Hindlimb muscle (tissue), 1 donor: ENCODE measurements around the gene KRTAP1-3. TPM values are rescaled to one million over a fixed set of nuclear protein-coding genes. Genes with fewer than 3 reads are reported as not detected.
"Not testable (repeated sequence)": the region's sequence is repeated elsewhere in the genome, so short reads cannot be mapped to it uniquely, and the experiment has no call there.

Experiments used
- DNase-seq: peaks from one replicate; pipeline ENCODE4 v3.0.0-alpha.2; 2013
- polyA plus RNA-seq: library from polyadenylated mRNA; unstranded; fragments of 120-200 nt; gene quantifications from one replicate; pipeline ENCODE4 v1.2.1, GENCODE V29; 2013; ENCODE audit not compliant: insufficient read length

Gene KRTAP1-3
- polyA plus RNA-seq, 1 donor: not detected

GRCh38 chr17:41009301-41009760 lies 25.3 kb downstream of the KRTAP1-3 start:
- DNase-seq: no peak

- no peak for DNase-seq
These were observed 25.9 kb downstream of the KRTAP1-3 start, which contains the start of gene KRTAP3-1 for GRCh38 chr17:41008811-41009210. KRTAP3-1 (minus strand) TSS chr17:41009128; CDS start chr17:41009074, 54 bp downstream.

GRCh38 chr17:41004397-41004796 lies 30.3 kb downstream of the KRTAP1-3 start:
- DNase-seq: no peak

- no peak for DNase-seq
These were observed 30.7 kb downstream of the KRTAP1-3 start for GRCh38 chr17:41003926-41004325.

- DNase-seq: no peak
These were observed 31.9 kb downstream of the KRTAP1-3 start for GRCh38 chr17:41002814-41003213.

- no peak for DNase-seq
These were observed 32.9 kb downstream of the KRTAP1-3 start for GRCh38 chr17:41001795-41002194.

GRCh38 chr17:40999563-40999962 lies 35.1 kb downstream of the KRTAP1-3 start, which contains the start of gene KRTAP3-2:
KRTAP3-2 (minus strand) TSS chr17:40999906; CDS start chr17:40999853, 53 bp downstream.
- not testable (repeated sequence) for DNase-seq

GRCh38 chr17:40997361-40997760 lies 37.3 kb downstream of the KRTAP1-3 start:
- no peak for DNase-seq

GRCh38 chr17:40996829-40997228 lies 37.8 kb downstream of the KRTAP1-3 start:
- no peak for DNase-seq

- DNase-seq: no peak
These were observed 39.6 kb downstream of the KRTAP1-3 start for GRCh38 chr17:40995116-40995515.

GRCh38 chr17:40993839-40994238 lies 40.8 kb downstream of the KRTAP1-3 start, which contains the start of gene KRTAP3-3:
KRTAP3-3 (minus strand) TSS chr17:40994164; CDS start chr17:40994097, 67 bp downstream.
- DNase-seq: no peak

GRCh38 chr17:40993084-40993483 lies 41.6 kb downstream of the KRTAP1-3 start:
- no peak for DNase-seq

- DNase-seq: no peak
These were observed 42.0 kb downstream of the KRTAP1-3 start for GRCh38 chr17:40992666-40993065.

- DNase-seq: no peak
These were observed 47.8 kb downstream of the KRTAP1-3 start for GRCh38 chr17:40986920-40987319.

- no peak for DNase-seq
These were observed 50.4 kb downstream of the KRTAP1-3 start, which contains the start of gene KRT40 for GRCh38 chr17:40984226-40984625. KRT40 (minus strand) TSS chr17:40984326; CDS start chr17:40984273, 53 bp downstream.

Other genes starting within 250 kb of the KRTAP1-3 start
- not detected for gene KRT28, start 234.9 kb downstream of the KRTAP1-3 start, polyA plus RNA-seq
- 61.7 TPM for gene KRT10, start 212.3 kb downstream of the KRTAP1-3 start, polyA plus RNA-seq
- gene KRT12, start 167.7 kb downstream of the KRTAP1-3 start, polyA plus RNA-seq: 0.31 TPM
- not detected for gene KRT20, start 149.6 kb downstream of the KRTAP1-3 start, polyA plus RNA-seq
- gene KRT23, start 97.2 kb downstream of the KRTAP1-3 start, polyA plus RNA-seq: 0.23 TPM
- 2.9 TPM for gene KRT39, start 67.9 kb downstream of the KRTAP1-3 start, polyA plus RNA-seq
- gene KRT40, start 50.5 kb downstream of the KRTAP1-3 start, polyA plus RNA-seq: 3.9 TPM
- gene KRTAP3-3, start 40.7 kb downstream of the KRTAP1-3 start, polyA plus RNA-seq: not detected
- 0.28 TPM for gene KRTAP3-2, start 35.0 kb downstream of the KRTAP1-3 start, polyA plus RNA-seq
- gene KRTAP3-1, start 25.7 kb downstream of the KRTAP1-3 start, polyA plus RNA-seq: not detected
- gene KRTAP1-5, start 7.7 kb downstream of the KRTAP1-3 start, polyA plus RNA-seq: not detected
- not detected for gene KRTAP1-4, start 4.7 kb downstream of the KRTAP1-3 start, polyA plus RNA-seq
- not detected for gene KRTAP1-1, start 6.6 kb upstream of the KRTAP1-3 start, polyA plus RNA-seq
- gene KRTAP2-1, start 12.4 kb upstream of the KRTAP1-3 start, polyA plus RNA-seq: not detected
- gene KRTAP2-2, start 20.4 kb upstream of the KRTAP1-3 start, polyA plus RNA-seq: not detected
- not detected for gene KRTAP2-3, start 25.2 kb upstream of the KRTAP1-3 start, polyA plus RNA-seq
- gene KRTAP2-4, start 31.0 kb upstream of the KRTAP1-3 start, polyA plus RNA-seq: not detected
- not detected for gene KRTAP4-7, start 49.3 kb upstream of the KRTAP1-3 start, polyA plus RNA-seq
- not detected for gene KRTAP4-8, start 63.3 kb upstream of the KRTAP1-3 start, polyA plus RNA-seq
- gene KRTAP4-16, start 67.3 kb upstream of the KRTAP1-3 start, polyA plus RNA-seq: not detected
- gene KRTAP4-9, start 70.5 kb upstream of the KRTAP1-3 start, polyA plus RNA-seq: not detected
- gene KRTAP4-11, start 83.5 kb upstream of the KRTAP1-3 start, polyA plus RNA-seq: not detected
- not detected for gene KRTAP4-12, start 89.3 kb upstream of the KRTAP1-3 start, polyA plus RNA-seq
- not detected for gene KRTAP4-6, start 105.7 kb upstream of the KRTAP1-3 start, polyA plus RNA-seq
- not detected for gene KRTAP4-5, start 115.0 kb upstream of the KRTAP1-3 start, polyA plus RNA-seq
- gene KRTAP4-4, start 125.9 kb upstream of the KRTAP1-3 start, polyA plus RNA-seq: not detected
- gene KRTAP4-3, start 133.3 kb upstream of the KRTAP1-3 start, polyA plus RNA-seq: not detected
- not detected for gene KRTAP4-2, start 143.3 kb upstream of the KRTAP1-3 start, polyA plus RNA-seq
- not detected for gene KRTAP4-1, start 150.0 kb upstream of the KRTAP1-3 start, polyA plus RNA-seq
- not detected for gene KRTAP9-1, start 155.0 kb upstream of the KRTAP1-3 start, polyA plus RNA-seq
- gene KRTAP9-2, start 191.8 kb upstream of the KRTAP1-3 start, polyA plus RNA-seq: not detected
- not detected for gene KRTAP9-3, start 197.6 kb upstream of the KRTAP1-3 start, polyA plus RNA-seq
- gene KRTAP9-8, start 203.1 kb upstream of the KRTAP1-3 start, polyA plus RNA-seq: not detected
- gene KRTAP9-4, start 214.8 kb upstream of the KRTAP1-3 start, polyA plus RNA-seq: not detected
- gene KRTAP9-9, start 220.5 kb upstream of the KRTAP1-3 start, polyA plus RNA-seq: not detected
- 0.30 TPM for gene KRTAP9-6, start 230.5 kb upstream of the KRTAP1-3 start, polyA plus RNA-seq
- gene KRTAP9-7, start 240.8 kb upstream of the KRTAP1-3 start, polyA plus RNA-seq: not detected